GM18519 (cell line): ENCODE measurements around the gene KMT2D.

ENCODE experiments used
- ATAC-seq: cut with Tn5 transposase; IDR thresholded peaks from one replicate; pipeline ENCODE4 v1.9.1; 2021; ENCODE audit warnings: mild to moderate bottlenecking, moderate library complexity; ENCODE audit not compliant: unreplicated experiment, low FRiP score

The KMT2D gene

DNA sequence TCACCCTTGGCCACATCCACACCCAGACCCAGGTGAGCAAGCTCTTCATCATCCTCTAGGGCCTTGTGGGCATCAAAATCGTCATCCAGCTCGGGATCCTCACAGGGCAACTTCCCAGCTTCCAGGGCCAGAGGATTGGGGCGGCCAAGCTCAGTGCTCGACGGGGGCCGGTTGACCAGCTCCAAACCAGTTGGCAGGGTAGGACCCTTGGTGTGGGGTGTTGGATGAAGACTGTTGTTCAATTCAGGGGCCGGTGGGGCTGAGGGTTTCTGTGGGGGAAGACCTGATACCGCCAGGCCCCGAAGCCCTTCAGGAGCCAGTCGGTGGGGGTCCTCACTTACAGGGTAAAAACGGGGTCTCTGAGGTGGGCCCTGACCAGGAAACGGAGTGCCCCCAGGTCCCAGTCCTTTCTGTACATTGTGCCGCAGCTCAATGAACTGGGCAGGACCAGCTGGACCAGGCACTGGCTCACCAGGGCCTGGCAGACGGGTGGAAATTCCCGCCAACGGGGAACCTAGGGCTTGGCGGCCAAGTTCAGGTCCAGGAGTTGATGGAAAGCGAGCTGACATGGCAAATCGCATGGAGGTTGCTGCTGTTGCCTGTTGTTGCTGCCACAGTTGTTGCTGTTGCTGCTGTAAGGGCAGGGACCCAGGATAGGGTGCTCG is 22.2 kb downstream of the KMT2D start:
- no peak for ATAC-seq

DNA sequence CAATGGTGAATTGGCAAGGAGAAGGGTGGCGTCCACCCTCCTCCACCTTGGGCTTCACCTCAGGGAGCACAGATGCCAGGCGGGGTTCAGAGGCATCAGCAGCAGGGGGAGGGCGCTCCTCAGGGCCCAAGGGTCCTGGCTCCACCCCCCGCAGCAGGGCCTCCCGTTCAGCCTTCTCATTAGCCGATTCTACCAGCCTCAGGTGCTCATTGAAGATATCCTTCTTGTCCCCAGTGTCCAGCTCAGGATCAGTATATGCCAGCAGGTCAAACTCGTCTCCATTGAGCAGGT is 22.7 kb downstream of the KMT2D start:
- ATAC-seq, result no peak

DNA sequence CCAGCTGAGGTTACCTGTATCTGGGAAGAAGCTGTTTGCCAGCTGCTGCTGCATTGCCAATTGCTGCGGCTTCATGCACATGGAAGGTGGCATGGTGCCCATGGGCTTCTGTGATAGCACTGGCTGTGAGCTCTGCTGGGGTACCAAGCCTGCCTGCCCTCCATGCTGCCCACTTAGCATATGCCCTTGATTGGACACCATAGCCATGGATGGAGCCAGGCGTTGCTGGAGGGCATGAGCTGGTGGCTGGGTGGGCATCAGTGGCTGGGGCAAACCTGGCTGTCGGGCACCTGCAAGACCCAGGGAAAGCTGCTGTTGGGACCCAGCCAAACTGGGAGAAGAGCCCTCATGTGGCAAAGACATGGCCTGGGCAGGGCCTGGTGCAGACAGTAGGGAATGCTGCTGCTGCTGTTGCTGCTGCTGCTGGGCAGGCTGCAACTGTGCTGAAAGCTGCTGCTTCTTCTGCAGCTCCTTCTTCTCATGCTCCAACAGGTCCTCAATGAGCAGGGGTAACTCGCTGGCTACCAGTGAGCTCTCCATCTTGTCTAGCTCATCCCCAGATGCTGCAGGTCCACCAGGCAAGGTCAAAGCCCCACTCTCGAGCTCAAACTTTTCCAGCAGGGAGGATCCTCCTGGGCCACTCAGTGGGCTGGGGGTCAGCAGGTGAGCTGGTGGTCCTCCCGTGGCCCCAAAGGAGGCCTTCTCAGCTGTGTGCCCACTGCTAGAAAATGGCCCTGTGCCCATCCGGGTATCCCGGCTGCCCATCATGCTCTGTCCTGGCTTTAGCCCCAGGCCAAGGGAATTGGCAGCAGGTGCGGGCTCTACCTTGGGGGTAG is 23.3 kb downstream of the KMT2D start:
- no peak for ATAC-seq

DNA sequence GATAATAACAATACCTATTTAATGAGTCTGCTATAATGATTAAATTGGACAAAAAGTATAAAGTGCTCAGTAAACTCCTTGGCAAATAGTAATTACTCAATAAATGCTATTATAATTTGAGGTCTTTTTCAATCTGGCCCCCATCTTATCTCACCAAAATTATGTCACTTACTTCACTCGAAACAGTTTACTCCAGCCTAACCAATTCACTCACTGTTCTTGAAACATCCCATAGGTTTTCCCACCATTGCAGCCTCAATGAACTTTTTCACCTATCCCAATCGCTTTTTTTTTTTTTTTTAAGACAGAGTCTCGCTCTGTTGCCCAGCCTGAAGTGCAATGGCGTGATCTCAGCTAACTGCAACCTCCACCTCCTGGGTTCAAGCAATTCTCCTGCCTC is 24.6 kb downstream of the KMT2D start:
- no peak for ATAC-seq

DNA sequence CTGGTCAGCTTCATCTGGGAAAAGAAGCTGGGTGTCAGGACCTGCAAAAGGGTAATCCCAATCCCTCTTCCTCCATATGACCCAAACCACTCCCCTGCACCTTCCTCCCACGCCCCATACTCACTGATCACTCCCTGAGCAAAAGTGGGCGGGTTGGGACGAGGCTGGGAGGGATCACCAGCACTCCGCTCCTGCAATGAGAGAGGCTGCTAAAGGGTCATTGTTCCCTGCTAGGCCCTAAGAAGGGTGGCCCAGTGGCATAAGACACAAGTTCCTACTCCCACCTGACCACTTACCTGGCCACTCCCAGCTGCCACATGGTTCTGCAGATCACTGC is 26.3 kb downstream of the KMT2D start:
- ATAC-seq, result no peak

DNA sequence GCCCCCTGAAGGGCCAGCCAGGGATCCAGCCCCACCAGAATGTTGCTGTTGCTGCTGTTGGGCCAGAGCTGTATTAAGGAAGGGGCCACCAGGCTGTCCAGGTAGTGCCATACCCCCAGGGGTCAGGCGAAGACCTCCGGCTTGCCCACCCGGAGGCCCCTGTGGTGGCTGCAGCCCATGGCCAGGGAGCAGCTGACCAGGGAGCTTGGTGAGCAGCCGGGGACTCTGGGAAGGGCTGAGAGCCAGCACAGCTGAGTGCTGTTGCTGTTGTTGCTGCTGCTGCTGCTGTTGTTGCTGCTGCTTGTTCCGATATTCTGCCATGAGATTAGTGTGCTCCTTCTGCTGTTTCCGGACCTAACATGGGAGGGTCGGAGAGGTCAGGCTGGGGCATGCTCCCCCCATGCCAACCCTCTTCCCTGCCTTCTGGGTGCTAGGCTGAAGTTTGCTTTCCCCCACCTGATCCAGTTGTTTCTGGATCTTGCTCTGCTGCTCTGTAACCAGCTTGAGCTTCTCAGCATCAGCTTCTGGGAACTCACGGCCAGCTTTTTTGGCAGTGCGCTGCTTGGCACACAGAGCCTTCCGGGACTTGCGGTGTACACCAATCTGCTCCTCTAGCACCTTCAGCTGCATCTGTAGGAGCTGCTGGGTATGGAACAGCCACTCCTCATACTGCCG is 26.8 kb downstream of the KMT2D start:
- no peak for ATAC-seq

DNA sequence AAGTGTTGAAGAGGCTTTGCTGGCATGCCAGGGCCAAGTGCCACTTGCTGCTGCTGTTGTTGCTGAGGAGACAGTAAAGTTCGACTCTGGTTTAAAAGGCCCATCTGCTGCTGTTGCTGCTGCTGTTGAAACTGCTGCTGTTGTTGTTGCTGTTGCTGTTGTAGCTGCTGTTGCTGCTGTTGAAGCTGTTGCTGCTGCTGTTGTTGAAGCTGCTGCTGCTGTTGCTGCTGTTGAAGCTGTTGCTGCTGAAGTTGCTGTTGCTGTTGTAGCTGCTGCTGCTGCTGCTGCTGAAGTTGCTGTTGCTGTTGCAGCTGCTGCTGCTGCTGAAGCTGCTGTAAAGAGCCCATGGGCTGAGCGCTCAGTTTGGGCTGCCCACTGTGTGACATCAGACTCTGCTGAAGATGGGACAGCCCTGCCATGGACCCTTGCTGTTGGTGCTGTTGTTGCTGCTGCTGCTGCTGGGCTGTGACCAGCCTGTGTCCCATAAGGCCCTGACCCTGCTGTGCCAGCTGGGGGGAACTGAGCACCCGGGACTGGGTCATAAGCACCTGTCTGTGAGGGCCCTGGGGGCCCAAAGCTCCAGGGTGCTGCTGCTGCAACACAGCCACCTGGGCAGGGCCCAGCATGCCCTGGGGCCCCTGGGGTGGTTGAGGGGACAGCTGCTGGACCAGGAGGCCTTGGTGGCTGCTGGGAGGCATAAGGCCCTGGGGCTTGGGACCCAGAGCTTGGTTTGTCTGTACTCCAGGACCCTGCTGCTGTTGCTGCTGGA is 27.7 kb downstream of the KMT2D start:
- no peak for ATAC-seq

DNA sequence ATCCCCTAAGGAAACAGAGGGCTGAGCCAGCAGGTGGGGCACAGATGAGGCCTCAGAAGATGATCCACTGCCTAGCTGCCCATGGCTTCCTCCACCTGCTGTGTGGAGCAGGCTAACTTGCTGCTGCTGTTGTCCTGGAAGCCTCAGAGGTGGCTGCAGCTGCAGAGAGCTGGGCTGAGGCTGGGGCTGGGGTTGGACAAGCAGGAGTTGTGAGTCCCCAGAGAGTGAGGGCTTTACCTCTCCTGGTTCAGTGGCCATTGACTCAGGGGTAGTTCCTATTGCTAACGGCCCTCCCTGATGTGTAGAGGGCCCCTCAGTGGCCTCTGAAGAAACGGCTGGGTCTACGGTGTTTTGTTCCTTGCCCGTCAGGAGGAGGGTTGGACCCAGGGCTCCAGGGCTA is 28.3 kb downstream of the KMT2D start:
- no peak for ATAC-seq

DNA sequence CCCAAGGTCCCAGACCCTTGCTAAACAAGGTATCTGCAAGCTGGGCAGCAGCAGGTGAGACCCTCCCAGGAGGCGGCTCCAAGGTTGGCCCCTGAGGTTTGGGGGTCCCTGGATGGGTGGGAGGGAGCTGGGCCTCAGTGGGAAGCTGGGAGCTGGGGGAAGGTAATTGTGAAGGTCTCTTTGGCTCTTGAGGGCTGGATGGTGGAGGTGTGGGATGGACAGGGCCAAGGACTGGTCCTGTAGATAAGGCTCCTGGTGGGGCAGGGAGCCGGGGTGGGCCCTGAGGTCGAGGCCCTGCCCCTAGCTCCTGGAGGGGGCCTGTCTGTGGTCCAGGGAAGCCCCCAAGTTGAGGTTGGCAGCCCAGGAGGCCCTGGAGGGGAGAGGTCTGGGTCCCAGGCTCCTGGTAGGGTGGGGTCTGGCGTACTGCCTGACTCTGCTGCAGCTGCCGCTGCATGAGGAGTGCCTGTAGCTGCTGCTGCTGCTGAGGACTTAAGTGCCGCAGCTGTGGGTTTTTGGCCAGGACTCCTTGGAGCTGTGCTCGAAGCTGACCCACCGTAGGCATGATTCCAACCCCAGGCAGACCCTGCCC is 28.9 kb downstream of the KMT2D start:
- no peak for ATAC-seq

DNA sequence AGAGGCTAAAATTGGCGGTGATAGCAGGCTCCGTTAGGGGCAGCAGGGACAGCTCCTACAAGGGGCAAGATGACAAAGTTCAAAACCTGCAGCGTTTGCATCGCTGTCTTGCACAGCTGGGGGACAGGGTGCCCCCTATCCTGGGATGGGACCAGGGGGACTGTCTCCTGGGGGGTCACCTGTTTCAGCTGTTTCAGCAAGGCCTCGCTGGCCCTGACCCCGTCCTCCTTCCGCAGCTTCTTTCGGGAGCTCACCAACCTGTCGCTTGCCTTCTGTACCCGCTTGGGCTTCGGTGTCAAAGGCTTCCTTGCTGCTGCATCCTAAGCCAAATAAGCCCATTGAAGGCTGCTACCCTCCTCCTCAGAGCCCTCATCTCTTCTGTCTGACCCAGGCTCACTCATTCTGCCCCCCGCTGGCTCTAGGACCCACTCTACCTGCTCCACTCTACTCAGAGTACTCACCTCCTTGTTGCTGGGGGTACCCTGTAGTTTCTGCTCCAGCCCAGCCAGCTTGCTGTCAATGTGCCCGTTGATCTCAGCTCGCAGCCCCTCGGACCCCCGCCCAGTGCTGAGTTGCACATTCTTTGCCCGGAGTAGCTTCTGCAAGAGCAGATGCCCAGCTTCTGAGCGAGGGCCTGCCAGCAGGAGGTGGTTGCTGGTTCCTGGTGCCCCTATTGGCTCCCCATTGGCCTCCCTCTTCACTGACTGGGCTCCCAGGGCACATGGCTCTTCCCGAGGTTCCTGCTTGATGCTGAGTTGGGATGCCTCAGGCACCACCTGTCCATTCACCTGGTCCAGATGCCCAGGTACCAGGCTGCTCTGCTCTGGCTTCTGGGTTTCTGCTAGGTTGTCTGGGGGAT is 29.7 kb downstream of the KMT2D start:
- ATAC-seq, result no peak

DNA sequence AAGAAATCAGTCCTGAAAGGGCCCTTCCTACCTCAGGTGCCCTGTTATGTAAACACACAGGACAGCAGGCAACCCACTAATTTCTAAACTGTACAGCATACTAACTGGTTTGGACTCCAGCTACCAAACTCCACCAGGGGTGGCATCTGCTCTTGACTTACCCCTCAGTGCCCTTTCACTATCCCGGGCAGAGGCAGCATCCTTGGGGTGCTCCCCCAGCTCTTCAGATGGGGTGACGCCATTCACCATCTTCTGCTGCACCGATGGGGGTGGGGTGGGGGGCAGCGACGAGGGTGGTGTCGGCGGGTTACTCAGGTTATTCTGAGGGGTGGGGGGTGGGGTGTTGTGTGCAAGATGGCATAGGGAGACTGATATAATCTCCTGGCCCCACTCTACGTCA is 30.5 kb downstream of the KMT2D start:
- no peak for ATAC-seq

DNA sequence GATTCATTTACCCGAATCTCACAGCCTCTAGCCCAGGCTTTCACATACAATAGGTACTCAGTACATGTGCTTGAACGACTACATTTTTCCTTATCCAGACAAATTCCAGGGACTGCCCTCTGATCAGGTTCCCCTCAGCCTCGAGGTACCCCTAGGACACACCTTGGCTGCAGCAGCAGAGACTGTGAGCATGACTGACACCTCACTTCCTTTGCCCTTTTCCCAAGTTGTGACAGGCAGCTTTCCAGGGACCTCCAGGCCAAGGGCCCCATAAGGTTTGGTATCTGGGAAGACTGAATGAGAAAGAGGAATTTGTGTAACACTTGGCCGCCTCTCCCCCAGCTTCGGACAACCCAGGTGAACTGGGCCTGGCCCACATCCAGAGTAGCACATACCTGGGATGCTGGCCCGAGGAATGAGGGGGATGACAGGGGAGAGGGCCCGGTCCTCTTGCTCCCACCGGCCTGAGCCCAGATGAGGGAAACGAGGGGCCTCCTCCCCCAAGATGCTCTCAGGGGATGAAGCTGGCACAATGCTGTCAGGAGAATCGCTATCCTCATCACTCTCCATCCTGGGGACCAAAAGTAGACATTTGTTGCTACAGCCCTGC is 31.8 kb downstream of the KMT2D start:
- no peak for ATAC-seq

DNA sequence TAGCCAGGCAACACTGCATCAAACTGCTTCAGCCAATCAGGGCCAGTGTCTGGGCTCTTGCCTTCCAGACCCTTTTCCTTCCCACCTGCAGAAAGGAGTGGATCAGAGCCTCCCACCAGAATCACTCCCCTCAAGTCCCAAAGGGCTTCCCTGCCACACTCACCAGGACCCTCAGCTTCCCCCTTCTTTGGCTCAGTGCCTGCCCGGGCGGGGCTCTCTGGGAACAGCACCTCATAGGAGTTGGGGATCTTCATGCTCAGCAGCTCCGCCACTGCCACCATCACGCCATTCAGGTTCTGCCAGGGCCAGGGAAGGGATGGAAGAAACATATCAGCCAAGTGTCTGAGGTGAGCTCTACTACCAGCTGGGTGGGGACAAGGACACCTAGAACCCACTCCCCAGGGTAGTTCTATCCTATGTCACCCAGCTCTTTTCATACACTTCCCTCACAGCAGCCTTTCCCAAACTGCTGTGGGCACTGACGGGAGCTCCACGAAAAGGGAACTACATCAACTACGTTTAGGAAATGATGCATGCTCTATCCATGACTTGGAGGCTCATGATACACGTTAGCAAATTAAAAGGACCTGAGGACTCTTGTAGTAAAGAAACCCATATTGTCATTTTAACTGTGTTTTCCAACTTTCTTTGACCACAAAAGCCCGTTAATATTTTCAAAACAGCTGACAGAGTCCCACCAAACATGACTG is 32.6 kb downstream of the KMT2D start:
- no peak for ATAC-seq

DNA sequence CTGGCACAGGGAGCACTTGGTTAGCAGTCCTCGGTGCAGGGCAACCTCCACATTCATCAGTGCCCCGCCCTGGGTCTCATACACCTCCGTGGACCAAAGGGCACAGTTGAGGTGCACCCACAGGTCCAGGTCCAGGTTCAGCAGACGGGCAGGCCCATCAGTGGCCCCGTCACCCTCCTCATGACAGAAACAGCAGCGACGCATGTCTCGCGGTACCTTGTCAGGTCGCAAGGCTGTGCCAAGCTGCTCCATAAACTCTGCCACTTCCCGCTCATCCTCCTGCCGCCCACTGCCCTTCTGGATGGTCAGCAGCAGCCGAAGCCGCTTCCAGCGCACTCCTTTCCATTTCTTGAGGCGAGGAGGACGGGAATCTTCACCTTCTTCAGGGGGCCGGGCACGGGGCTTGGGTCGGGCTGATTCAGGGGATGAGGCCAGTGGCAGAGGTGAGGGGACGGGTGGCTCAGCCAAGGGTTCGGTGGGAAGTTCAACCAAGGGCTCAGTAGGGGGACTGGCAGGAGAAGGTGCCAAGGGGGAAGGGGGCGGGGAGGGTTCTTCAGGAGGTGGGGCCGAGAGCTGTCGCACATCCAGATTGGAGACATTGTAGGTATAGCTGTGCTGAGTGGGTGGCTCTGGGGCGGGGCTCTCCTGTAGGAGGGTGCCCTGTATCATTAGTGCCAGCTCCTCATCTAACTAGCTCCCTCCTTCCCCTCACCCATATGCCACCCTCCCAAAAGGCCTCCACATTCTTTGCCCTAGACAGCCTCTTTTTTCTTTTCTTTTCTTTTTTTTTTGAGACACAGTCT is 33.7 kb downstream of the KMT2D start:
- no peak for ATAC-seq

DNA sequence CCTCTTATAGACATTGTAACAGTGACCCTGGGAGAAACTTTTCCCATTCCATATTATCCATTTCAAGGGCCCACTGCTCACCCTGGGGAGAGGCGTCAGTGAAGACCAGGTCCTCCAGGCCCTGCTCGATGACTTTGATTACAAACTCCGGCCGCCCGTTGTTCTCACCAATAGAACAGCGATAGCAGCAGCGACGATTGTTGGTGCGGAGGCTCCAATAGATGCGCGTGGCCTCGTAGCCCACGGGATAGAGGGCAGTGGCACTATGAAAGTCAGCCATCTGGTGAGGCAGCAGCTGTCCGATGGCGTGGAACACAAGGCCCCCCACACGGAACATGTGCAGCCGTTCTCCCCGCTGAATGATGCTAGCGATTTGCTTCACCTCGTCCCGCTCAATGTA is 34.5 kb downstream of the KMT2D start:
- ATAC-seq, result no peak

DNA sequence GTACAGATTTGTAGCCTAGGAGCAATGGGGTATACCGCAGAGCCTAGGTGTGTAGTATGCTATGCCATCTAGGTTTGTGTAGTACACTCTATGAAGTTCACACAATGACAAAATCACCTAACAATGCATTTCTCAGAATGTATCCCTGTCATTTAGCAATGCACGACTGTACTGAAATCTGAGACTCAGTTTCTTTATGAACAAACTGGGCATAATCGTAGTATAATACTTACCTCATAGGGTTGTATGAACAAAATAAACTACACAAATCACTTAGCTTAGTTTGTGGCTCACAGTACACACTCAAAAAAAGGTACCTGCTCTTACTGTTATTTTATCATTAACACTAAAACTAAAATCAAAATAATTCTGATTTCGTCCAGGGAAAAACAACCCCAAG is 35.1 kb downstream of the KMT2D start:
- ATAC-seq, result no peak

DNA sequence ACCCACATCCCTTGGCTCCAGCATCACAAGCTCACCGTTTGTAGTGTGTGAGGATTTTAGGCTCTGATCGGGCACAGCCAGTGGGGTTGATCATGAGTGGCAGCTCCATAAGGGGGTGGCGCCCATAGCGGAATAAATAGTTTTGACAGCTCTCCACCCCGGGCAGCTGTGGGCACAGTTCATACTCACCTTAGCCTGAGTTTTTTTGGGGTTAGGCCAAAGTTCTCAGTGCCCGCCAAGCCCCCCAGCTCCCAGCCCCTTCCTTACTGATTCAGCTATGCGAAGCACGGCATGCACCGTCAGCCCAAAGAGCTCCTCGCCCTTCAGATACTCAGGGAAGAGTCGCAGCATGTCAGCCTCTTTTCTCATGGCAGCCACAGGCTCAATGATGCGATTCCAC is 36.1 kb downstream of the KMT2D start:
- no peak for ATAC-seq

DNA sequence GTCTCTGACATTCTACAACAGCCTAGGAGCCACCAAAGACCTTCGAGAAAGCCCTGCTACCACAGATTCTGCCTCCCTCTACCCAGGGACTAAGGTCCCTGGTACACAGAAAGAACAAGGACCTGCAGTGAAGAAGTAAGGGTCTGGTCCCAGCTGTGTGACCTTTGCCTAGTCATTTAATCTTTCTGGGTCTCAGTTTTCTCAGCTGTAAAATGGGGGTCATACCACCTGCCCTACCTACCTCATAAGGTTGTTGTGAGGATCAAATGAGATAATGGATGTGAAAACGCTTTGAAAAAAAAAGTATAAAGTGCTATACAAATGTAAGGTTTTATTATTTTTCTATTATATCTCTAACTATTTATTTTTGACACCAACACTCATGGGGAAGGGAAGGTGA is 36.8 kb downstream of the KMT2D start:
- no peak for ATAC-seq
